ENCODE measurements around the gene FALEC.
A peak's percentile ranks its signal among the peaks of the same experiment; 100 is the strongest.

GRCh38 chr1:150548632-150549495 lies 33.3 kb downstream of the FALEC start, which contains the start of gene ADAMTSL4:
- TF ChIP-seq POLR2AphosphoS5 (IDR thresholded peaks at IDR 0.05) = no peak
- TF ChIP-seq CTCF (IDR thresholded peaks at IDR 0.05; ENCODE audit: poor library complexity, severe bottlenecking) = peak; percentile 53
- TF ChIP-seq EP300 (conservative IDR thresholded peaks at IDR 0.05; ENCODE audit: poor library complexity, severe bottlenecking) = no peak
- TF ChIP-seq EZH2 (IDR thresholded peaks at IDR 0.05; ENCODE audit: borderline replicate concordance, insufficient read depth, low read length, poor library complexity, severe bottlenecking) = no peak
- no peak for TF ChIP-seq MXI1 (conservative IDR thresholded peaks at IDR 0.05; ENCODE audit: poor library complexity, severe bottlenecking)
- peak; percentile 9 for TF ChIP-seq RAD21 (conservative IDR thresholded peaks at IDR 0.05)
